GM19455 (cell line): ENCODE measurements around the gene CAND1.

Experiments used
- ATAC-seq: cut with Tn5 transposase; IDR thresholded peaks from one replicate; pipeline ENCODE4 v1.9.1; 2021; ENCODE audit not compliant: unreplicated experiment

Gene CAND1

GRCh38 chr12:67268896-67269632 lies at the start of gene CAND1:
TSS of gene CAND1 (plus strand) at chr12:67269358. CDS start at chr12:67269718, 360 bp downstream.
- ATAC-seq: peak; percentile 81

- no peak for ATAC-seq
Observed at GRCh38 chr12:67220065-67220464, 49.1 kb upstream of the CAND1 start.

GRCh38 chr12:67222302-67222701 lies 46.9 kb upstream of the CAND1 start:
- ATAC-seq: no peak

- no peak for ATAC-seq
Observed at GRCh38 chr12:67223225-67223624, 45.9 kb upstream of the CAND1 start.

- ATAC-seq: no peak
Observed at GRCh38 chr12:67237231-67237630, 31.9 kb upstream of the CAND1 start.

GRCh38 chr12:67239061-67239460 lies 30.1 kb upstream of the CAND1 start:
- no peak for ATAC-seq

- ATAC-seq: no peak
Observed at GRCh38 chr12:67241482-67241881, 27.7 kb upstream of the CAND1 start.

GRCh38 chr12:67243260-67243659 lies 25.9 kb upstream of the CAND1 start:
- ATAC-seq: no peak

GRCh38 chr12:67245571-67245970 lies 23.6 kb upstream of the CAND1 start:
- ATAC-seq: no peak

- no peak for ATAC-seq
Observed at GRCh38 chr12:67251012-67251411, 18.1 kb upstream of the CAND1 start.

- no peak for ATAC-seq
Observed at GRCh38 chr12:67254372-67255026, 14.7 kb upstream of the CAND1 start.

- ATAC-seq: no peak
Observed at GRCh38 chr12:67256649-67257048, 12.5 kb upstream of the CAND1 start.

- ATAC-seq: no peak
Observed at GRCh38 chr12:67263471-67263870, 5.7 kb upstream of the CAND1 start.

GRCh38 chr12:67268335-67268895 lies 743 bp upstream of the CAND1 start:
- peak; percentile 77 for ATAC-seq

GRCh38 chr12:67269633-67270573 lies 745 bp downstream of the CAND1 start:
- peak; percentile 11 for ATAC-seq

GRCh38 chr12:67270622-67271021 lies 1.5 kb downstream of the CAND1 start:
- ATAC-seq: no peak

- ATAC-seq: no peak
Observed at GRCh38 chr12:67271976-67272375, 2.8 kb downstream of the CAND1 start.

- no peak for ATAC-seq
Observed at GRCh38 chr12:67274186-67274585, 5.0 kb downstream of the CAND1 start.

- ATAC-seq: no peak
Observed at GRCh38 chr12:67275380-67275913, 6.3 kb downstream of the CAND1 start.

- no peak for ATAC-seq
Observed at GRCh38 chr12:67276421-67276820, 7.3 kb downstream of the CAND1 start.

GRCh38 chr12:67279637-67280036 lies 10.5 kb downstream of the CAND1 start:
- ATAC-seq: no peak
